Large intestine (tissue), 3 donors: Measurements from ENCODE around the gene UHRF1. TPM values are rescaled to one million over a fixed set of nuclear protein-coding genes. Genes with fewer than 3 reads are reported as not detected.

ENCODE experiments used
- DNase-seq, 2 donors: peaks; one replicate each; pipeline versions ENCODE4 v3.0.0 to v3.0.0-alpha.2; 2013
- H3K27ac ChIP-seq: one replicate; pipeline ENCODE4 v1.5.1; 2013; ENCODE audit warnings: low read length
- H3K27me3 ChIP-seq: 2 replicates; pipeline ENCODE4 v1.6.1; 2013; ENCODE audit warnings: low read length; ENCODE audit not compliant: control insufficient read depth, insufficient read depth
- H3K36me3 ChIP-seq: 2 replicates; pipeline ENCODE4 v1.6.1; 2013; ENCODE audit warnings: low read length; ENCODE audit not compliant: control insufficient read depth, insufficient read depth
- H3K4me1 ChIP-seq: one replicate; pipeline ENCODE4 v1.6.1; 2013; ENCODE audit warnings: low read length; ENCODE audit not compliant: control insufficient read depth, insufficient read depth
- H3K4me3 ChIP-seq: one replicate; pipeline ENCODE4 v1.5.1; 2013; ENCODE audit warnings: low read length
- H3K9me3 ChIP-seq: one replicate; pipeline ENCODE4 v1.6.1; 2013; ENCODE audit warnings: mild to moderate bottlenecking, low read depth, low read length, moderate library complexity; ENCODE audit not compliant: control insufficient read depth
- WGBS: methylation state at CpG from one replicate; pipeline ENCODE4 v1.1.5; 2013; ENCODE audit warnings: low lambda C conversion rate; ENCODE audit not compliant: insufficient coverage; 5-methylcytosine and 5-hydroxymethylcytosine counted together
- polyA plus RNA-seq: library from polyadenylated mRNA; unstranded; fragments of 120-200 nt; gene quantifications from one replicate; pipeline ENCODE4 v1.2.1, GENCODE V29; 2013

UHRF1 gene
- polyA plus RNA-seq, 1 donor = 17.7 TPM

GRCh38 chr19:5005096-5005495 is 95.8 kb downstream of the UHRF1 start:
- no peak overlapping the region for H3K27ac ChIP-seq
- no CpG with 5 or more reads among the region's 5 CpGs for WGBS

GRCh38 chr19:5006201-5006600 is 96.9 kb downstream of the UHRF1 start:
- no CpG with 5 or more reads among the region's 10 CpGs for WGBS
- Histone ChIP-seq H3K9me3 (no peaks in the 10 kb centered on the region), H3K27me3 (no peaks in the 10 kb centered on the region), H3K4me3 (no peak overlapping the region), H3K4me1 (no peaks in the 10 kb centered on the region), H3K27ac (no peak overlapping the region), H3K36me3 (no peaks in the 10 kb centered on the region)
- DNase-seq = no peak

More at GRCh38 chr19:5005096-5005495, 95.8 kb downstream of the UHRF1 start:
- Histone ChIP-seq H3K4me3 (no peak overlapping the region), H3K36me3 (no peaks in the 10 kb centered on the region), H3K27me3 (no peaks in the 10 kb centered on the region), H3K9me3 (no peaks in the 10 kb centered on the region), H3K4me1 (no peaks in the 10 kb centered on the region)
- DNase-seq = no peak

GRCh38 chr19:5006821-5007220 is 97.5 kb downstream of the UHRF1 start:
- H3K36me3 ChIP-seq = no peaks in the 10 kb centered on the region
- DNase-seq = no peak
- H3K9me3 ChIP-seq = no peaks in the 10 kb centered on the region
- no peaks in the 10 kb centered on the region for H3K4me1 ChIP-seq
- H3K4me3 ChIP-seq = no peak overlapping the region
- H3K27me3 ChIP-seq = no peaks in the 10 kb centered on the region
- no peak overlapping the region for H3K27ac ChIP-seq
- WGBS = no CpG with 5 or more reads among the region's 13 CpGs

Other genes with a start within 250 kb of the UHRF1 start
- 103 TPM for gene MYDGF, start 239.2 kb upstream of the UHRF1 start, polyA plus RNA-seq
- gene DPP9, start 185.7 kb upstream of the UHRF1 start, polyA plus RNA-seq = 34.7 TPM
- 1.7 TPM for gene FEM1A, start 117.8 kb upstream of the UHRF1 start, polyA plus RNA-seq
- 16.1 TPM for gene TICAM1, start 77.8 kb upstream of the UHRF1 start, polyA plus RNA-seq
- 122 TPM for gene PLIN3, start 41.8 kb upstream of the UHRF1 start, polyA plus RNA-seq
- gene ARRDC5, start 6.6 kb upstream of the UHRF1 start, polyA plus RNA-seq = 0.15 TPM
- 13.7 TPM for gene KDM4B, start 59.6 kb downstream of the UHRF1 start, polyA plus RNA-seq